HepG2 (cell line): ENCODE measurements around the gene CSTF1. TPM values are rescaled to one million over a fixed set of nuclear protein-coding genes. Genes with fewer than 3 reads are reported as not detected.

ENCODE experiments used
- CBX2 ChIP-seq, 2 experiments: fragments of 200-600 bp in 1 of 2; sonication (generic); formaldehyde crosslinking in 1 of 2; IDR thresholded peaks; 2 replicates each; pipeline versions ENCODE4 v1.7.0 to v1.8.1; 2018 to 2022; ENCODE audit warnings: low read depth in 2 of 2, low read length in 1 of 2, mild to moderate bottlenecking in 1 of 2, missing genetic modification reagents in 1 of 2
- CEBPG ChIP-seq: IDR thresholded peaks from 2 replicates; pipeline ENCODE4 v1.6.1; 2016
- DNMT1 ChIP-seq: sonication (generic); formaldehyde crosslinking; IDR thresholded peaks from 2 replicates; pipeline ENCODE4 v1.5.1; 2020; ENCODE audit warnings: mild to moderate bottlenecking, missing genetic modification reagents
- JUND ChIP-seq: sonication (generic); formaldehyde crosslinking; IDR thresholded peaks from 2 replicates; pipeline ENCODE4 v1.8.0; 2022; ENCODE audit warnings: mild to moderate bottlenecking, missing genetic modification reagents
- KLF9 ChIP-seq: IDR thresholded peaks from 2 replicates; pipeline ENCODE4 v1.6.1; 2016; ENCODE audit warnings: low read depth
- MAZ ChIP-seq, 2 experiments: sonication (generic) in 1 of 2; formaldehyde crosslinking in 1 of 2; IDR thresholded peaks; 2 replicates each; pipeline versions ENCODE4 v1.5.0 to v1.6.1; 2012 to 2020; ENCODE audit warnings: low read depth in 2 of 2, mild to moderate bottlenecking in 2 of 2, borderline replicate concordance in 1 of 2, improper control_type of control experiment in 1 of 2, low read length in 1 of 2, missing genetic modification reagents in 1 of 2, moderate library complexity in 1 of 2
- MLLT10 ChIP-seq: sonication (generic); formaldehyde crosslinking; IDR thresholded peaks from 2 replicates; pipeline ENCODE4 v1.4.0; 2020; ENCODE audit warnings: missing genetic modification reagents
- MXD3 ChIP-seq: IDR thresholded peaks from 2 replicates; pipeline ENCODE4 v1.6.1; 2016; ENCODE audit warnings: mild to moderate bottlenecking, missing biosample characterization, missing genetic modification reagents
- MXI1 ChIP-seq: IDR thresholded peaks from 3 replicates; pipeline ENCODE4 v1.6.1; 2012; ENCODE audit warnings: low read depth, low read length, inconsistent platforms, borderline replicate concordance
- NCOA2 ChIP-seq: sonication (generic); formaldehyde crosslinking; IDR thresholded peaks from 2 replicates; pipeline ENCODE4 v1.8.0; 2022; ENCODE audit warnings: inconsistent platforms
- NFIC ChIP-seq: IDR thresholded peaks from 2 replicates; pipeline ENCODE4 v1.6.1; 2012; ENCODE audit warnings: mild to moderate bottlenecking, low read length, inconsistent platforms
- PPARG ChIP-seq: conservative IDR thresholded peaks from 2 replicates; pipeline ENCODE4 v1.6.1; 2016; ENCODE audit warnings: missing biosample characterization, missing genetic modification reagents
- RFXAP ChIP-seq: sonication (generic); formaldehyde crosslinking; IDR thresholded peaks from 2 replicates; pipeline ENCODE4 v1.4.0; 2020; ENCODE audit warnings: missing genetic modification reagents, borderline replicate concordance
- SALL2 ChIP-seq: sonication (generic); formaldehyde crosslinking; IDR thresholded peaks from 2 replicates; pipeline ENCODE4 v1.8.1; 2023; ENCODE audit warnings: mild to moderate bottlenecking, missing genetic modification reagents, inconsistent platforms
- SCMH1 ChIP-seq: sonication (generic); formaldehyde crosslinking; IDR thresholded peaks from 2 replicates; pipeline ENCODE4 v1.9.0; 2021; ENCODE audit warnings: missing genetic modification reagents, mild to moderate bottlenecking, borderline replicate concordance
- SMC3 ChIP-seq: IDR thresholded peaks from 2 replicates; pipeline ENCODE4 v1.6.1; 2011; ENCODE audit warnings: low read length, improper control_type of control experiment
- U2AF1 ChIP-seq: fragments of 200-400 bp; formaldehyde crosslinking; optimal IDR thresholded peaks from 2 replicates; pipeline ENCODE3; 2017; ENCODE audit warnings: mild to moderate bottlenecking, low read depth, low read length
- ZBTB1 ChIP-seq: sonication (generic); formaldehyde crosslinking; IDR thresholded peaks from 2 replicates; pipeline ENCODE4 v1.4.0; 2020; ENCODE audit warnings: missing genetic modification reagents, borderline replicate concordance
- ZBTB39 ChIP-seq: sonication (generic); formaldehyde crosslinking; IDR thresholded peaks from 2 replicates; pipeline ENCODE4 v1.5.0; 2020; ENCODE audit warnings: missing genetic modification reagents
- ZFP62 ChIP-seq: sonication (generic); formaldehyde crosslinking; IDR thresholded peaks from 2 replicates; pipeline ENCODE4 v1.4.0; 2020; ENCODE audit warnings: missing genetic modification reagents
- ZNF260 ChIP-seq: sonication (generic); formaldehyde crosslinking; IDR thresholded peaks from 2 replicates; pipeline ENCODE4 v1.4.0; 2020; ENCODE audit warnings: missing genetic modification reagents, low read depth, mild to moderate bottlenecking, borderline replicate concordance
- ZNF282 ChIP-seq: fragments of 450-650 bp; IDR thresholded peaks from 2 replicates; pipeline ENCODE4 v1.6.1; 2018; ENCODE audit not compliant: partially characterized antibody
- ZNF614 ChIP-seq: IDR thresholded peaks from 2 replicates; pipeline ENCODE4 v1.6.1; 2018; ENCODE audit warnings: missing biosample characterization, missing genetic modification reagents, inconsistent platforms, borderline replicate concordance
- ZNF780A ChIP-seq: sonication (generic); formaldehyde crosslinking; IDR thresholded peaks from 2 replicates; pipeline ENCODE4 v1.8.0; 2022; ENCODE audit warnings: mild to moderate bottlenecking, missing genetic modification reagents, moderate library complexity
- ZSCAN21 ChIP-seq: sonication (generic); formaldehyde crosslinking; IDR thresholded peaks from 2 replicates; pipeline ENCODE4 v1.8.0; 2022; ENCODE audit warnings: mild to moderate bottlenecking, missing genetic modification reagents, moderate library complexity, borderline replicate concordance
- polyA plus RNA-seq, 8 experiments: library from polyadenylated mRNA; depleted of rRNA in 3 of 8; stranded (reverse) in 7 of 8; unstranded in 1 of 8; fragments of >200 nt; fragmentation: Illumina TruSeq in 4 of 8; extraction: Trizol in 4 of 8; gene quantifications; 2 replicates each; pipeline versions ENCODE4 v1.2.1 to v1.2.3, GENCODE V29; 2011 to 2016; ENCODE audit warnings: low read depth in 4 of 8, missing spikeins in 1 of 8, mixed read lengths in 1 of 8; ENCODE audit not compliant: insufficient read depth in 1 of 8
- total RNA-seq, 5 experiments: library from RNA; depleted of rRNA; stranded (reverse); fragments of >200 nt; fragmentation: Illumina TruSeq; extraction: Trizol; gene quantifications; 2 replicates each; pipeline ENCODE4 v1.2.3, GENCODE V29; 2016; ENCODE audit warnings: low read depth in 1 of 5
- TF ChIP-seq, protein P1 (sequence below): sonication (generic); formaldehyde crosslinking; IDR thresholded peaks from 2 replicates; pipeline ENCODE4 v1.8.1; 2023; ENCODE audit warnings: missing genetic modification reagents, inconsistent platforms, borderline replicate concordance
- TF ChIP-seq, protein P2 (sequence below): sonication (generic); formaldehyde crosslinking; IDR thresholded peaks from 2 replicates; pipeline ENCODE4 v1.5.0; 2020; ENCODE audit warnings: missing genetic modification reagents

The CSTF1 gene
- total and polyA plus RNA-seq, 2 of the 13 experiments (the other 11 are each of a cell fraction or from before 2014, with no cell fraction given), result 70.9 to 100 TPM

GRCh38 chr20:56343861-56344381, 48.5 kb upstream of the CSTF1 start (continued):
- TF ChIP-seq, protein P1, sequence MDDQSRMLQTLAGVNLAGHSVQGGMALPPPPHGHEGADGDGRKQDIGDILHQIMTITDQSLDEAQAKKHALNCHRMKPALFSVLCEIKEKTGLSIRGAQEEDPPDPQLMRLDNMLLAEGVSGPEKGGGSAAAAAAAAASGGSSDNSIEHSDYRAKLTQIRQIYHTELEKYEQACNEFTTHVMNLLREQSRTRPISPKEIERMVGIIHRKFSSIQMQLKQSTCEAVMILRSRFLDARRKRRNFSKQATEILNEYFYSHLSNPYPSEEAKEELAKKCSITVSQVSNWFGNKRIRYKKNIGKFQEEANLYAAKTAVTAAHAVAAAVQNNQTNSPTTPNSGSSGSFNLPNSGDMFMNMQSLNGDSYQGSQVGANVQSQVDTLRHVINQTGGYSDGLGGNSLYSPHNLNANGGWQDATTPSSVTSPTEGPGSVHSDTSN, result no peak
- TF ChIP-seq NCOA2 (no peak), ZFP62 (CRISPR knock-in tag) (no peak), ZNF282 (no peak), DNMT1 (0 out of 2 replicates have a peak, but pooled peaks have one; percentile 63), ZBTB39 (CRISPR knock-in tag) (no peak), CEBPG (CRISPR knock-in tag) (no peak), SMC3 (peak; percentile 6; the same call in 1 of the 2 replicates), ZNF614 (CRISPR knock-in tag) (no peak), MXI1 (no peak), SCMH1 (CRISPR knock-in tag) (0 out of 2 replicates have a peak, but pooled peaks have one; percentile 14), ZBTB1 (CRISPR knock-in tag) (no peak), U2AF1 (no peak), MXD3 (CRISPR knock-in tag) (no peak), MLLT10 (CRISPR knock-in tag) (no peak), CBX2 (IDR thresholded peaks at IDR 0.05; ENCODE audit: low read depth, low read length) (no peak), CBX2 (CRISPR knock-in tag; IDR thresholded peaks at IDR 0.05; ENCODE audit: low read depth) (no peak), KLF9 (CRISPR knock-in tag) (no peak), RFXAP (CRISPR knock-in tag) (0 out of 2 replicates have a peak, but pooled peaks have one; percentile 55), ZNF780A (CRISPR knock-in tag) (no peak), SALL2 (CRISPR knock-in tag) (no peak), MAZ (IDR thresholded peaks at IDR 0.05; ENCODE audit: borderline replicate concordance, low read depth, low read length) (no peak), MAZ (CRISPR knock-in tag; IDR thresholded peaks at IDR 0.05; ENCODE audit: low read depth) (peak; percentile 38; the same call in 1 of the 2 replicates), ZNF260 (CRISPR knock-in tag) (no peak), NFIC (no peak), PPARG (CRISPR knock-in tag) (no peak), ZSCAN21 (0 out of 2 replicates have a peak, but pooled peaks have one; percentile 38), JUND (CRISPR knock-in tag) (no peak)
- TF ChIP-seq, protein P2, sequence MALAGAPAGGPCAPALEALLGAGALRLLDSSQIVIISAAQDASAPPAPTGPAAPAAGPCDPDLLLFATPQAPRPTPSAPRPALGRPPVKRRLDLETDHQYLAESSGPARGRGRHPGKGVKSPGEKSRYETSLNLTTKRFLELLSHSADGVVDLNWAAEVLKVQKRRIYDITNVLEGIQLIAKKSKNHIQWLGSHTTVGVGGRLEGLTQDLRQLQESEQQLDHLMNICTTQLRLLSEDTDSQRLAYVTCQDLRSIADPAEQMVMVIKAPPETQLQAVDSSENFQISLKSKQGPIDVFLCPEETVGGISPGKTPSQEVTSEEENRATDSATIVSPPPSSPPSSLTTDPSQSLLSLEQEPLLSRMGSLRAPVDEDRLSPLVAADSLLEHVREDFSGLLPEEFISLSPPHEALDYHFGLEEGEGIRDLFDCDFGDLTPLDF (CRISPR knock-in tag), result no peak
